HepG2 (cell line): ENCODE measurements around the gene CUL9. TPM values are rescaled to one million over a fixed set of nuclear protein-coding genes. Genes with fewer than 3 reads are reported as not detected.

ENCODE experiments used
- BCL6 ChIP-seq: IDR thresholded peaks from 2 replicates; pipeline ENCODE4 v1.6.1; 2016; ENCODE audit warnings: missing genetic modification reagents, missing compliant biosample characterization
- FOXM1 ChIP-seq: sonication (generic); formaldehyde crosslinking; IDR thresholded peaks from 2 replicates; pipeline ENCODE4 v1.5.0; 2020; ENCODE audit warnings: missing genetic modification reagents
- HNF4A ChIP-seq: sonication (generic); formaldehyde crosslinking; IDR thresholded peaks from 2 replicates; pipeline ENCODE4 v1.4.0; 2020; ENCODE audit warnings: missing genetic modification reagents
- KDM5B ChIP-seq: sonication (generic); formaldehyde crosslinking; IDR thresholded peaks from 2 replicates; pipeline ENCODE4 v1.4.0; 2020; ENCODE audit warnings: missing genetic modification reagents, mild to moderate bottlenecking, borderline replicate concordance
- KLF9 ChIP-seq: IDR thresholded peaks from 2 replicates; pipeline ENCODE4 v1.6.1; 2016; ENCODE audit warnings: low read depth
- NR2F2 ChIP-seq: IDR thresholded peaks from 2 replicates; pipeline ENCODE4 v1.6.1; 2012; ENCODE audit warnings: low read depth, inconsistent platforms, borderline replicate concordance
- RAD51 ChIP-seq: fragments of 450-650 bp; IDR thresholded peaks from 2 replicates; pipeline ENCODE4 v1.6.1; 2016; ENCODE audit warnings: borderline replicate concordance
- SIN3B ChIP-seq: fragments of 150-350 bp; IDR thresholded peaks from 2 replicates; pipeline ENCODE4 v1.6.1; 2014; ENCODE audit warnings: low read length
- SMARCE1 ChIP-seq: fragments of 450-650 bp; IDR thresholded peaks from 2 replicates; pipeline ENCODE4 v1.6.1; 2017; ENCODE audit warnings: borderline replicate concordance
- SOX13 ChIP-seq, 3 experiments: fragments of 450-650 bp in 1 of 3; sonication (generic) in 1 of 3; formaldehyde crosslinking in 1 of 3; IDR thresholded peaks in 2 of 3; conservative IDR thresholded peaks in 1 of 3; 2 replicates each; pipeline versions ENCODE4 v1.5.0 to v1.6.1; 2016 to 2020; ENCODE audit warnings: antibody characterized with exemption in 1 of 3, mild to moderate bottlenecking in 1 of 3, missing compliant biosample characterization in 1 of 3, missing genetic modification reagents in 1 of 3, moderate library complexity in 1 of 3
- SP2 ChIP-seq: sonication (generic); formaldehyde crosslinking; IDR thresholded peaks from 2 replicates; pipeline ENCODE4 v1.5.1; 2020; ENCODE audit warnings: mild to moderate bottlenecking, missing genetic modification reagents
- TAF1 ChIP-seq: sonication (generic); formaldehyde crosslinking; IDR thresholded peaks from 2 replicates; pipeline ENCODE4 v1.4.0; 2020; ENCODE audit warnings: missing genetic modification reagents
- ZKSCAN8 ChIP-seq: IDR thresholded peaks from 2 replicates; pipeline ENCODE4 v1.6.1; 2016; ENCODE audit warnings: borderline replicate concordance, missing genetic modification reagents, missing compliant biosample characterization
- ZNF350 ChIP-seq: sonication (generic); formaldehyde crosslinking; IDR thresholded peaks from 2 replicates; pipeline ENCODE4 v1.4.0; 2020; ENCODE audit warnings: mild to moderate bottlenecking, low read depth, missing genetic modification reagents, borderline replicate concordance
- ZNF530 ChIP-seq: sonication (generic); formaldehyde crosslinking; IDR thresholded peaks from 2 replicates; pipeline ENCODE4 v1.5.0; 2020; ENCODE audit warnings: low read depth, mild to moderate bottlenecking, missing genetic modification reagents
- ZNF569 ChIP-seq: sonication (generic); formaldehyde crosslinking; IDR thresholded peaks from 2 replicates; pipeline ENCODE4 v1.5.0; 2020; ENCODE audit warnings: mild to moderate bottlenecking, missing genetic modification reagents, moderate library complexity, borderline replicate concordance
- ZNF572 ChIP-seq: sonication (generic); formaldehyde crosslinking; IDR thresholded peaks from 2 replicates; pipeline ENCODE4 v1.5.1; 2020; ENCODE audit warnings: mild to moderate bottlenecking, missing genetic modification reagents
- ZNF674 ChIP-seq: sonication (generic); formaldehyde crosslinking; IDR thresholded peaks from 2 replicates; pipeline ENCODE4 v1.5.0; 2020; ENCODE audit warnings: low read depth, mild to moderate bottlenecking, missing genetic modification reagents
- ZNF678 ChIP-seq: sonication (generic); formaldehyde crosslinking; IDR thresholded peaks from 2 replicates; pipeline ENCODE4 v1.4.0; 2020; ENCODE audit warnings: mild to moderate bottlenecking, missing genetic modification reagents
- ZNF788 ChIP-seq: sonication (generic); formaldehyde crosslinking; IDR thresholded peaks from 2 replicates; pipeline ENCODE4 v1.5.0; 2020; ENCODE audit warnings: mild to moderate bottlenecking, missing genetic modification reagents, borderline replicate concordance
- polyA plus RNA-seq, 8 experiments: library from polyadenylated mRNA; depleted of rRNA in 3 of 8; stranded (reverse) in 7 of 8; unstranded in 1 of 8; fragments of >200 nt; fragmentation: Illumina TruSeq in 4 of 8; extraction: Trizol in 4 of 8; gene quantifications; 2 replicates each; pipeline versions ENCODE4 v1.2.1 to v1.2.3, GENCODE V29; 2011 to 2016; ENCODE audit warnings: low read depth in 4 of 8, missing spikeins in 1 of 8, mixed read lengths in 1 of 8; ENCODE audit not compliant: insufficient read depth in 1 of 8
- total RNA-seq, 5 experiments: library from RNA; depleted of rRNA; stranded (reverse); fragments of >200 nt; fragmentation: Illumina TruSeq; extraction: Trizol; gene quantifications; 2 replicates each; pipeline ENCODE4 v1.2.3, GENCODE V29; 2016; ENCODE audit warnings: low read depth in 1 of 5
- TF ChIP-seq, protein P1 (sequence below): sonication (generic); formaldehyde crosslinking; IDR thresholded peaks from 2 replicates; pipeline ENCODE4 v1.4.0; 2020; ENCODE audit warnings: missing genetic modification reagents
- TF ChIP-seq, protein P2 (sequence below): sonication (generic); formaldehyde crosslinking; IDR thresholded peaks from 2 replicates; pipeline ENCODE4 v1.4.0; 2020; ENCODE audit warnings: missing genetic modification reagents
- TF ChIP-seq, protein P3 (sequence below): sonication (generic); formaldehyde crosslinking; IDR thresholded peaks from 2 replicates; pipeline ENCODE4 v1.4.0; 2020; ENCODE audit warnings: missing genetic modification reagents
- TF ChIP-seq, protein P4 (sequence below): sonication (generic); formaldehyde crosslinking; conservative IDR thresholded peaks from 2 replicates; pipeline ENCODE4 v1.8.0; 2022; ENCODE audit warnings: low read depth, missing genetic modification reagents

The CUL9 gene
- total and polyA plus RNA-seq, 2 of the 13 experiments (the other 11 are each of a cell fraction or from before 2014, with no cell fraction given) = 11.4 to 13.7 TPM

DNA sequence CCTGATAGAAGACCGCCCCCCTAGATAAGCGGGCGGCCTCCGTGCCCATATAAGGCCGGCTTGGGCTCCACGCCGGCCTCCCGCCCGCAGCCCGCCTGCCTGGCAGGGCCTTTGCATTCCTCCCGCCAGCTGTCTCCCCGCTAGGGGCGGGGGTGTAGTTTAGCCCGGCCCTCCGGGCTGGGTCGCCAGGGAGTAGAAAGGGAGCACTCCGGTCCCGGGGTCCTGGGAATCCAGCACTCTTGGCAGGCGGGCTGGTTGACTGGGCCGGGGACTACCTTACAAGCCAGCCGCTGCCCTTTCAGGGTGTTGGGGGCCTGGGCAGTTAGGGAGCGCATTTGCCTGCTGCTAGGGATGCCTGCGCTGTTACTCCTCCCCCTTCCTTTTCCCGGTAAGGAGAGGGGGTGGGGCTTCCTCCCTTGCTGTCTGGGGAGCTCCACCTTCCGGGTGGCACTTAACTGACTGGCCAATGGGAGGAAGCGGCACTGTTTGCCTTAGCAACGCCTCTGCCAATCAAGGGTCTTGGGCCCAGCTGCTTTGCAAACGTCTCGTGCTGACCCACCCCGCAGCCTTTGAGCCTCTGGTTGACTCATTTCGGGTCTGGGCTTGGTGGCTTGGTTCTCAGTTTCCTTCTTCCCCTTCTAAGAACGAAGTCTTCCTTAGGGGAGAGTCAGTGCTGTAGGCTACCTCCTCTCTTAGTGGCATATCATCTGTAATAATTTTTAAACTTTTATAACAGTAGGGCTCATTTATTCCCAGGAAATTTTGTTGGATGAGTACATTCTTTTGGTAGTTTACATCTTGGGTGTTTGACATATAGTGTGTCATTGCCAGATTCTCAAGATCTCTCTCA is 7.5 kb upstream of the CUL9 start (continued):
- TF ChIP-seq, protein P1, sequence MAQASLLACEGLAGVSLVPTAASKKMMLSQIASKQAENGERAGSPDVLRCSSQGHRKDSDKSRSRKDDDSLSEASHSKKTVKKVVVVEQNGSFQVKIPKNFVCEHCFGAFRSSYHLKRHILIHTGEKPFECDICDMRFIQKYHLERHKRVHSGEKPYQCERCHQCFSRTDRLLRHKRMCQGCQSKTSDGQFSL (CRISPR knock-in tag) = no peak
- TF ChIP-seq, protein P2, sequence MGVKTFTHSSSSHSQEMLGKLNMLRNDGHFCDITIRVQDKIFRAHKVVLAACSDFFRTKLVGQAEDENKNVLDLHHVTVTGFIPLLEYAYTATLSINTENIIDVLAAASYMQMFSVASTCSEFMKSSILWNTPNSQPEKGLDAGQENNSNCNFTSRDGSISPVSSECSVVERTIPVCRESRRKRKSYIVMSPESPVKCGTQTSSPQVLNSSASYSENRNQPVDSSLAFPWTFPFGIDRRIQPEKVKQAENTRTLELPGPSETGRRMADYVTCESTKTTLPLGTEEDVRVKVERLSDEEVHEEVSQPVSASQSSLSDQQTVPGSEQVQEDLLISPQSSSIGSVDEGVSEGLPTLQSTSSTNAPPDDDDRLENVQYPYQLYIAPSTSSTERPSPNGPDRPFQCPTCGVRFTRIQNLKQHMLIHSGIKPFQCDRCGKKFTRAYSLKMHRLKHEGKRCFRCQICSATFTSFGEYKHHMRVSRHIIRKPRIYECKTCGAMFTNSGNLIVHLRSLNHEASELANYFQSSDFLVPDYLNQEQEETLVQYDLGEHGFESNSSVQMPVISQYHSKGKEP = peak; percentile 22; the same call in 1 of the 2 replicates
- no peak; the same call in 1 of the 2 replicates for TF ChIP-seq KDM5B (CRISPR knock-in tag)
- TF ChIP-seq FOXM1 (CRISPR knock-in tag) = no peak
- TF ChIP-seq ZNF572 (CRISPR knock-in tag) = no peak
- no peak for TF ChIP-seq RAD51
- no peak for TF ChIP-seq ZNF674 (CRISPR knock-in tag)
- TF ChIP-seq ZNF530 (CRISPR knock-in tag) = no peak
- TF ChIP-seq, protein P3, sequence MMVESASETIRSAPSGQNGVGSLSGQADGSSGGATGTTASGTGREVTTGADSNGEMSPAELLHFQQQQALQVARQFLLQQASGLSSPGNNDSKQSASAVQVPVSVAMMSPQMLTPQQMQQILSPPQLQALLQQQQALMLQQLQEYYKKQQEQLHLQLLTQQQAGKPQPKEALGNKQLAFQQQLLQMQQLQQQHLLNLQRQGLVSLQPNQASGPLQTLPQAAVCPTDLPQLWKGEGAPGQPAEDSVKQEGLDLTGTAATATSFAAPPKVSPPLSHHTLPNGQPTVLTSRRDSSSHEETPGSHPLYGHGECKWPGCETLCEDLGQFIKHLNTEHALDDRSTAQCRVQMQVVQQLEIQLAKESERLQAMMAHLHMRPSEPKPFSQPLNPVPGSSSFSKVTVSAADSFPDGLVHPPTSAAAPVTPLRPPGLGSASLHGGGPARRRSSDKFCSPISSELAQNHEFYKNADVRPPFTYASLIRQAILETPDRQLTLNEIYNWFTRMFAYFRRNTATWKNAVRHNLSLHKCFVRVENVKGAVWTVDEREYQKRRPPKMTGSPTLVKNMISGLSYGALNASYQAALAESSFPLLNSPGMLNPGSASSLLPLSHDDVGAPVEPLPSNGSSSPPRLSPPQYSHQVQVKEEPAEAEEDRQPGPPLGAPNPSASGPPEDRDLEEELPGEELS (CRISPR knock-in tag) = 0 out of 2 replicates have a peak, but pooled peaks have one; percentile 10
- no peak for TF ChIP-seq NR2F2
- peak; percentile 42; the same call in 1 of the 2 replicates for TF ChIP-seq TAF1
- no peak for TF ChIP-seq ZNF569 (CRISPR knock-in tag)
- TF ChIP-seq ZNF678 (CRISPR knock-in tag) = no peak; the same call in 1 of the 2 replicates
- TF ChIP-seq SP2 = peak; percentile 80
- TF ChIP-seq, protein P4, sequence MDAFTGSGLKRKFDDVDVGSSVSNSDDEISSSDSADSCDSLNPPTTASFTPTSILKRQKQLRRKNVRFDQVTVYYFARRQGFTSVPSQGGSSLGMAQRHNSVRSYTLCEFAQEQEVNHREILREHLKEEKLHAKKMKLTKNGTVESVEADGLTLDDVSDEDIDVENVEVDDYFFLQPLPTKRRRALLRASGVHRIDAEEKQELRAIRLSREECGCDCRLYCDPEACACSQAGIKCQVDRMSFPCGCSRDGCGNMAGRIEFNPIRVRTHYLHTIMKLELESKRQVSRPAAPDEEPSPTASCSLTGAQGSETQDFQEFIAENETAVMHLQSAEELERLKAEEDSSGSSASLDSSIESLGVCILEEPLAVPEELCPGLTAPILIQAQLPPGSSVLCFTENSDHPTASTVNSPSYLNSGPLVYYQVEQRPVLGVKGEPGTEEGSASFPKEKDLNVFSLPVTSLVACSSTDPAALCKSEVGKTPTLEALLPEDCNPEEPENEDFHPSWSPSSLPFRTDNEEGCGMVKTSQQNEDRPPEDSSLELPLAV (CRISPR knock-in tag) = no peak
- no peak for TF ChIP-seq SMARCE1
- no peak; the same call in 1 of the 2 replicates for TF ChIP-seq ZNF788 (CRISPR knock-in tag)
- no peak; the same call in 1 of the 2 replicates for TF ChIP-seq SIN3B
- no peak for TF ChIP-seq SOX13 (IDR thresholded peaks at IDR 0.05)
- TF ChIP-seq SOX13 (CRISPR knock-in tag; conservative IDR thresholded peaks at IDR 0.05 in 1 of 2, IDR thresholded peaks at IDR 0.05 in 1 of 2) = peak in 1 of 2 experiments; percentile 12; a peak in 1 of 4 replicates
- TF ChIP-seq ZNF350 (CRISPR knock-in tag) = peak; percentile 74; the same call in 1 of the 2 replicates
- peak; percentile 42; the same call in 1 of the 2 replicates for TF ChIP-seq KLF9 (CRISPR knock-in tag)
- TF ChIP-seq HNF4A = no peak; the same call in 1 of the 2 replicates
- no peak for TF ChIP-seq ZKSCAN8 (CRISPR knock-in tag)
- peak; percentile 45 for TF ChIP-seq BCL6 (CRISPR knock-in tag)
